B cell (primary cell): ENCODE measurements around the gene AGPAT1. TPM values are rescaled to one million over a fixed set of nuclear protein-coding genes. Genes with fewer than 3 reads are reported as not detected.

Experiments
- ATAC-seq: fragments of 200-7000 bp; cut with Tn5 transposase; one replicate; pipeline ENCODE4 v1.10.0; 2021; ENCODE audit warnings: low read depth, mild to moderate bottlenecking, moderate number of reproducible peaks, moderate library complexity
- CTCF ChIA-PET: fragments of 350-600 bp; sonication (Branson Sonifier 250); formaldehyde crosslinking; loops from one replicate; lab custom pipeline; 2021; ENCODE audit warnings: antibody characterized with exemption, inconsistent platforms; lab: Charles Lee
- POLR2A ChIA-PET: fragments of 350-600 bp; sonication (Branson Sonifier 250); formaldehyde crosslinking; loops from one replicate; lab custom pipeline; 2021; ENCODE audit warnings: antibody characterized with exemption; lab: Charles Lee
- DNase-seq: peaks from one replicate; pipeline ENCODE4 v3.0.0; 2013
- H2AFZ ChIP-seq: 2 replicates; pipeline ENCODE4 v1.6.1; 2012; ENCODE audit warnings: mild to moderate bottlenecking, low read depth, low read length; ENCODE audit not compliant: insufficient read depth, poor library complexity, severe bottlenecking
- H3K27ac ChIP-seq, 2 donors: 1 replicate in 1 of 2; 2 replicates in 1 of 2; pipeline ENCODE4 v1.5.1; 2012 to 2013; ENCODE audit warnings: low read length in 2 of 2, mild to moderate bottlenecking in 2 of 2, moderate library complexity in 1 of 2
- H3K27me3 ChIP-seq, 4 experiments: fragments of 200-600 bp in 1 of 4; sonication (generic) in 1 of 4; replicated peaks in 1 of 4; 1 replicate in 2 of 4; 2 replicates in 2 of 4; pipeline versions ENCODE4 v1.6.1 to v1.7.0; 2013 to 2016; ENCODE audit warnings: low read length in 3 of 4, mild to moderate bottlenecking in 2 of 4, mixed read lengths in 1 of 4, moderate library complexity in 1 of 4; ENCODE audit not compliant: insufficient read depth in 4 of 4, control insufficient read depth in 3 of 4; ENCODE audit errors: control extremely low read depth in 1 of 4
- H3K36me3 ChIP-seq, 2 experiments: replicated peaks in 1 of 2; 1 replicate in 1 of 2; 2 replicates in 1 of 2; pipeline versions ENCODE4 v1.6.1 to v1.7.1; 2013; ENCODE audit warnings: low read length in 1 of 2; ENCODE audit not compliant: insufficient read depth in 2 of 2, control insufficient read depth in 1 of 2; ENCODE audit errors: control extremely low read depth in 1 of 2, extremely low read depth in 1 of 2
- H3K4me1 ChIP-seq, 2 donors: fragments of 200-600 bp in 1 of 2; sonication (generic) in 1 of 2; 1 replicate in 1 of 2; 2 replicates in 1 of 2; pipeline versions ENCODE4 v1.5.1 to v1.6.1; 2013 to 2017; ENCODE audit warnings: low read length in 2 of 2; ENCODE audit not compliant: control insufficient read depth in 2 of 2, insufficient read depth in 2 of 2
- H3K4me2 ChIP-seq: replicated peaks from 2 replicates; pipeline ENCODE3; 2012; ENCODE audit warnings: mild to moderate bottlenecking, low read depth, low read length; ENCODE audit not compliant: poor library complexity, severe bottlenecking
- H3K4me3 ChIP-seq, 5 experiments: fragments of 200-600 bp in 1 of 5; sonication (generic) in 1 of 5; 1 replicate in 3 of 5; 2 replicates in 2 of 5; pipeline versions ENCODE4 v1.5.1 to v1.7.0; 2011 to 2016; ENCODE audit warnings: low read length in 4 of 5, mild to moderate bottlenecking in 4 of 5, low read depth in 2 of 5, control low read depth in 1 of 5, moderate library complexity in 1 of 5; ENCODE audit not compliant: insufficient read depth in 1 of 5; ENCODE audit errors: control extremely low read depth in 1 of 5, extremely low read depth in 1 of 5
- H3K79me2 ChIP-seq: fragments of 200-600 bp; sonication (generic); one replicate; pipeline ENCODE4 v1.6.0; 2016; ENCODE audit warnings: low read length; ENCODE audit not compliant: control insufficient read depth, insufficient read depth
- H3K9ac ChIP-seq: fragments of 200-600 bp; sonication (generic); 2 replicates; pipeline ENCODE4 v1.6.1; 2017; ENCODE audit warnings: mild to moderate bottlenecking, low read length, moderate library complexity
- H3K9me3 ChIP-seq, 3 donors: one replicate each; pipeline versions ENCODE4 v1.6.1 to v1.7.1; 2013; ENCODE audit warnings: low read length in 2 of 3; ENCODE audit not compliant: control insufficient read depth in 2 of 3, insufficient read depth in 1 of 3; ENCODE audit errors: control extremely low read depth in 1 of 3
- H4K20me1 ChIP-seq: 2 replicates; pipeline ENCODE4 v1.6.0; 2012; ENCODE audit warnings: mild to moderate bottlenecking, low read length; ENCODE audit not compliant: insufficient read depth, control insufficient read depth, poor library complexity, severe bottlenecking
- H3K27ac Mint-ChIP-seq: one replicate; pipeline ENCODE4 v1.8.0; 2021; ENCODE audit warnings: mixed read lengths
- H3K27me3 Mint-ChIP-seq: one replicate; pipeline ENCODE4 v1.8.0; 2021; ENCODE audit warnings: mixed read lengths
- H3K4me1 Mint-ChIP-seq: one replicate; pipeline ENCODE4 v1.8.0; 2021; ENCODE audit warnings: mixed read lengths
- H3K4me3 Mint-ChIP-seq: one replicate; pipeline ENCODE4 v1.8.0; 2021; ENCODE audit warnings: mixed read lengths
- H3K9me3 Mint-ChIP-seq: one replicate; pipeline ENCODE4 v1.8.0; 2022; ENCODE audit warnings: mixed read lengths; ENCODE audit not compliant: insufficient read depth
- CTCF ChIP-seq: fragments of 200-600 bp; IDR thresholded peaks from one replicate; pipeline ENCODE4 v1.8.0; 2022; ENCODE audit warnings: antibody characterized with exemption, mild to moderate bottlenecking
- EZH2 ChIP-seq: IDR thresholded peaks from 2 replicates; pipeline ENCODE4 v1.6.1; 2012; ENCODE audit warnings: borderline replicate concordance, low read depth, mild to moderate bottlenecking, moderate library complexity, low read length; ENCODE audit not compliant: insufficient read depth, poor library complexity, severe bottlenecking
- WGBS: methylation state at CpG from one replicate; pipeline ENCODE4 v1.1.5; 2013; ENCODE audit warnings: missing lambda C conversion rate; ENCODE audit not compliant: insufficient coverage; 5-methylcytosine and 5-hydroxymethylcytosine counted together
- intact Hi-C: fragments of 100-400 bp; cut with micrococcal nuclease; formaldehyde crosslinking; loops from one replicate; pipeline ENCODE4 v1.10.0; 2022
- polyA plus RNA-seq: library from polyadenylated mRNA; depleted of rRNA; stranded (reverse); fragments of >200 nt; gene quantifications from 2 replicates; pipeline ENCODE4 v1.2.3, GENCODE V29; 2012
- total RNA-seq, 2 donors: library from RNA; stranded (reverse); fragments of 120-200 nt in 1 of 2; gene quantifications; 1 replicate in 1 of 2; 2 replicates in 1 of 2; pipeline versions ENCODE4 v1.2.3 to v1.2.4, GENCODE V29; 2013 to 2022

AGPAT1 gene
- total and polyA plus RNA-seq, 2 donors (not counting 1 experiment from before 2014, with no cell fraction given), result 29.8 to 37.1 TPM

GRCh38 chr6:32151863-32152768, 23.8 kb downstream of the AGPAT1 start, which contains the start of gene PRRT1:
Gene PRRT1, minus strand, starts transcription at chr6:32151939. Its CDS starts 112 bp downstream, at chr6:32151827.
- peaks cover 52% of the 10 kb centered on the region for H3K27me3 Mint-ChIP-seq
- ChIA-PET POLR2A (interaction anchor here (0.7 kb wide), 1 partner anchor 1030 kb away, joined by 3 read pairs; no protein-coding TSS in a partner anchor), CTCF (interaction anchor here (0.5 to 0.7 kb wide), 2 partner anchors 93 to 231 kb away, joined by 3 to 5 read pairs; no protein-coding TSS in a partner anchor)
- no peaks in the 10 kb centered on the region for H4K20me1 ChIP-seq
- H3K27me3 ChIP-seq, result peaks cover 0 to 71% (median 29%) of the 10 kb centered on the region in 4 experiments
- H3K4me3 ChIP-seq, result no peak within 1 kb of the TSS
- ATAC-seq (no peak), DNase-seq (no peak)
- H2AFZ ChIP-seq, result no peak within 1 kb of the TSS
- peak within 1 kb of the TSS; percentile 56 for H3K27ac Mint-ChIP-seq
- no peak within 1 kb of the TSS for H3K27ac ChIP-seq
- no peak within 1 kb of the TSS for H3K9ac ChIP-seq
- H3K36me3 ChIP-seq, result no peaks in the 10 kb centered on the region
- WGBS, result 71% methylated on average over 2 of the region's 24 CpGs
- H3K9me3 ChIP-seq, result peaks cover 0 to 16% (median 3%) of the 10 kb centered on the region in 3 donors
- no peak for TF ChIP-seq CTCF
- TF ChIP-seq EZH2, result no peak
- H3K4me3 Mint-ChIP-seq, result peak within 1 kb of the TSS; percentile 99
- no peaks in the 10 kb centered on the region for H3K79me2 ChIP-seq
- no peak within 1 kb of the TSS for H3K4me2 ChIP-seq
- intact Hi-C loops, result loop anchor here (10.0 kb wide), 1 partner anchor 107 kb away; no protein-coding TSS in a partner anchor
- no peaks in the 10 kb centered on the region for H3K9me3 Mint-ChIP-seq
- H3K4me1 Mint-ChIP-seq, result peaks cover 57% of the 10 kb centered on the region
- peaks cover 37 to 42% of the 10 kb centered on the region in 2 donors for H3K4me1 ChIP-seq
